GM19240 (cell line): ENCODE results near the gene RPS29.

Experiments used
- DNase-seq: peaks from one replicate; pipeline ENCODE4 v3.0.0; 2011; ENCODE audit warnings: low spot score; ENCODE audit not compliant: insufficient read length

RPS29 gene

GRCh38 chr14:49551569-49551968, 34.6 kb downstream of the RPS29 start:
- DNase-seq: no peak

- no peak for DNase-seq
These were observed 35.6 kb downstream of the RPS29 start for GRCh38 chr14:49550286-49551184.

- no peak for DNase-seq
These were observed 36.3 kb downstream of the RPS29 start for GRCh38 chr14:49549881-49550280.

- no peak for DNase-seq
These were observed 36.7 kb downstream of the RPS29 start for GRCh38 chr14:49549446-49549845.

GRCh38 chr14:49546766-49547165, 39.4 kb downstream of the RPS29 start:
- DNase-seq: no peak

GRCh38 chr14:49545716-49546115, 40.5 kb downstream of the RPS29 start:
- no peak for DNase-seq

GRCh38 chr14:49545071-49545470, 41.1 kb downstream of the RPS29 start:
- DNase-seq: no peak

- no peak for DNase-seq
These were observed 45.1 kb downstream of the RPS29 start for GRCh38 chr14:49541049-49541448.

GRCh38 chr14:49538852-49539251, 47.3 kb downstream of the RPS29 start:
- DNase-seq: no peak
